UCSD-AML1 (cell line): Measurements from ENCODE around the gene METTL16.

ENCODE experiments used
- DNase-seq: peaks from one replicate; lab custom pipeline; 2025; ENCODE audit not compliant: unreplicated experiment; lab: John Stamatoyannopoulos, UW

The METTL16 gene

DNA sequence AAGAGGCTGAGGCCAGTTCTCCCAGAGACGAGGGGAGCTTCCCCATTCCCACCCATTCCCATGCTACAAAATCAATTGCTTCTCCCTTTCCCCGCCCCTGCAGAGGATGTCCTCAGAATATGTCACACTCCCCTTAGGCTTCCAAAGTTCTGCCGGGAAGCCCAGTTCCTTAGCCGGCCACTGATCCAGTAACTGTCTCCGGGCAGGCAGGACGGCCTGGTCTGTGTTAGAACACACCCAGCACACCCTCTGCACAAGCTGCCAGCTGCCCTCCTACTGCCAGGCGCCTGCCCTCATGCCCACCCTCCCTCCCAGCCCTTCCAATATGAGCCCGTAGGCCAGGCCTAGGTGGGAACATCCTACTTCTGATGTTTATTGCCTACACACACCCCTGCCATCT, 143.3 kb downstream of the METTL16 start:
- no peak for DNase-seq

DNA sequence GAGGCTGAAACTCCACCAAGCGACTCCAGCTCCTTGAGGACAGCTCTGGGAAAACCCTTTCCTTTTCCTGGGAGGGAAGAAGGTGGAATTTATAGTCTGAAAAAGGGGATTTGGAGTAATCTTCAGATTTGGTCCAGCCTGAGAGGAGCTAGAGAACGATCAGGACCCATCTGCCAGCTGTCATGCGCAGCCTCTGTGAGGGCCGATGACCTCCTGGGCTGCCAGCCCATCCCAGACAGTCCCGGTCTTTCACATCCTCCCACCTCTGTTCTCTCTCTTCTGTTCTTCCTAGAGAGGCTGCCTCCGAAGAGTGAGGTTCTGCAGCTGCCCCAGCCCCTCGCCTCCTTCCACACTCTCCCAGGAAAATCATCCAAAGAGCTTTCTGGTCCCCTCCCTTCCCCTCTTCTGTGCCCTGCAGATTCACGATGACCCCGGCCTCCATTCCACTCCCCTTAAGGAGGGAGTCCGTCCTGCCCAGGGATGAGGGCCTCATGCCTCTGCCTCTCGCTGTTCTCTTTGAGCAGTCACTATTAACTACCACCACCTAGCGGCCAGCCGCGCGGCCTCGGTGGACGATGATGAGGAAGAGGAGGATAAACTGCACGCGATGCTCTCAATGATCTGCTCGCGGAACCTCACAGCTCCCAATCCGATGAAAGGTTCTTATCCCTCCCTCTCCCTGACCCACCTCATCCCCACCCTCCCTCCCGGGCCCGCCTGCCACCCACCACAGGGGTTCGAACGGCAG, 144.8 kb downstream of the METTL16 start:
- DNase-seq, result no peak
